DND-41 (cell line): ENCODE data around the gene CLEC18B.
"Not testable (repeated sequence)": the region's sequence is repeated elsewhere in the genome, so short reads cannot be mapped to it uniquely, and the experiment has no call there.

ENCODE experiments used
- ATAC-seq: fragments of 200-7000 bp; cut with Tn5 transposase; 3 replicates; pipeline ENCODE4 v1.9.1; 2021; ENCODE audit warnings: low read depth; ENCODE audit not compliant: insufficient read depth
- DNase-seq: peaks from one replicate; pipeline ENCODE4 v3.0.0-alpha.2; 2020
- H2AFZ ChIP-seq: 2 replicates; pipeline ENCODE4 v1.6.0; 2012; ENCODE audit warnings: low read depth, low read length
- H3K27ac ChIP-seq: 2 replicates; pipeline ENCODE4 v1.5.1; 2012; ENCODE audit warnings: low read length, inconsistent platforms
- H3K27me3 ChIP-seq: fragments of 200-600 bp; sonication (generic); 2 replicates; pipeline ENCODE4 v1.6.0; 2012; ENCODE audit warnings: low read length, mild to moderate bottlenecking, inconsistent platforms; ENCODE audit not compliant: insufficient read depth, poor library complexity
- H3K36me3 ChIP-seq: 2 replicates; pipeline ENCODE4 v1.5.1; 2012; ENCODE audit warnings: low read length, inconsistent platforms; ENCODE audit not compliant: insufficient read depth
- H3K4me1 ChIP-seq: 2 replicates; pipeline ENCODE4 v1.5.1; 2012; ENCODE audit warnings: mild to moderate bottlenecking, low read length; ENCODE audit not compliant: insufficient read depth
- H3K4me2 ChIP-seq: 2 replicates; pipeline ENCODE4 v1.6.0; 2012; ENCODE audit warnings: mild to moderate bottlenecking, moderate library complexity, low read length, inconsistent platforms; ENCODE audit not compliant: insufficient read depth
- H3K4me3 ChIP-seq, 2 experiments: fragments of 200-600 bp in 1 of 2; shearing (Covaris generic) in 1 of 2; 2 replicates each; pipeline ENCODE4 v1.5.1; 2012 to 2016; ENCODE audit warnings: inconsistent platforms in 2 of 2, low read length in 2 of 2, mild to moderate bottlenecking in 2 of 2, low read depth in 1 of 2, moderate library complexity in 1 of 2
- H3K79me2 ChIP-seq: 2 replicates; pipeline ENCODE4 v1.6.0; 2012; ENCODE audit warnings: low read length, inconsistent platforms; ENCODE audit not compliant: insufficient read depth
- H3K9ac ChIP-seq: 2 replicates; pipeline ENCODE4 v1.6.0; 2012; ENCODE audit warnings: low read depth, mild to moderate bottlenecking, inconsistent platforms, low read length, moderate library complexity
- H3K9me3 ChIP-seq: 2 replicates; pipeline ENCODE4 v1.5.1; 2012; ENCODE audit warnings: low read length, moderate library complexity, mild to moderate bottlenecking, inconsistent platforms; ENCODE audit not compliant: insufficient read depth, severe bottlenecking
- H4K20me1 ChIP-seq: 2 replicates; pipeline ENCODE4 v1.6.0; 2012; ENCODE audit warnings: low read length; ENCODE audit not compliant: insufficient read depth

The CLEC18B gene

DNA sequence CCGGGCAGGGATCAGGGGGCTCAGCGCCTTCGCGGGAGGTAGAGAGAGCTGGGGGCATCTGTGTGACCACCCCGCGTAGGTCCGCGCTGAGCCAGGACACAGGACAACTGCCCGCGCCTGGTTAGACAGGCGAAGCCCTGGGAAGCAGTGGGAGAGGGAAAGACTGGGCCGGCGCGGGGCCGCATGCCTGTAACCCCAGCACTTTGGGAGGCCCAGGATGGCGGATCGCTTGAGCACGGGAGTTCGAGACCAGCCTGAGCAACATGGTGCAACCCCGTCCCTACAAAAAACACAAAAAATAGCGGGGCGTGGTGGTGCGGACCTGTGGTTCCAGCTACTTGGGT lies 13.9 kb downstream of the CLEC18B start:
- not testable (repeated sequence) for ATAC-seq, H3K4me1 ChIP-seq, H3K27ac ChIP-seq, H2AFZ ChIP-seq, H3K27me3 ChIP-seq, H3K4me3 ChIP-seq, H3K79me2 ChIP-seq, H3K9ac ChIP-seq, H4K20me1 ChIP-seq, DNase-seq, H3K4me2 ChIP-seq, H3K9me3 ChIP-seq, H3K36me3 ChIP-seq

DNA sequence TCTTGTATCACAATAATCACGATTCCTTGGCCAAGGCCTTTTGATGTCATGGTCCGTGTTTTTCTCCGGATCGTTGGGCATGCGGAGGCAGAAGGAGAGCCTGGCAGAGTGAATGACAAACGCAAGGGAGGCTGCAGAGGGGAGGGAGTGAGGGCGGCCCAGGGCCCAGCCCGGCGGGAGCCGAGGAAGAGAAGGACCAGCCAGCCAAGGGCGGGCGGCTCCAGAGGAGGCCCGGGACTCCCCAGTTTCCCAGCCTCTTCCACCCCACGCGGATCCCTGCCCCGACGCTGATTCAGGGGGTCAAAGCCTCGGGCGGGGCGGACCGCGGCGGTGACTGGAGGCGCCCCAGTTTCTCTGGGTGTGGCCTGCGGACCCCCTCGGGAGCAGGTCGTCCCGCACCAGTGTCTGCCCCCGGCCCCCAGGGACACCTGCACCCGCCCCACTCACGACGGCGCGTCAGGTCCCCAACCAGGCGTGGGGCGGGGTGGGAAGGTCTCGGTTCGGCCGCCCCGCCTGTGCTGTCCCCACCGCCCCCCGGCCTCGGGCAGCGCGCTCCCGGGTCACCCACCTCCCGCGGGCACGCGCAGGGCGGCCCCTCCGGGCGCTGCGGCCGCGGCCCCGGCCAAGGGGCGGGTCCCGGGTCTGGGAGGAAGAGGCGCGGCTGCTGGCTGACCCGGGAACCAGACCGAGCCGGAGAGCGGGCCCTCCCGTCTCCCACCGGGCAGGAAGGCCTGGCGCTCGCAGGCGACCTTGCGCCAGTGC lies 14.5 kb downstream of the CLEC18B start:
- DNase-seq, H3K4me2 ChIP-seq, H3K27ac ChIP-seq, H4K20me1 ChIP-seq, H3K79me2 ChIP-seq, H3K27me3 ChIP-seq, ATAC-seq, H3K4me3 ChIP-seq, H3K9me3 ChIP-seq, H3K9ac ChIP-seq, H3K36me3 ChIP-seq, H3K4me1 ChIP-seq, H2AFZ ChIP-seq: not testable (repeated sequence)

GRCh38 chr16:74404148-74404933 lies 16.9 kb downstream of the CLEC18B start:
- not testable (repeated sequence) for DNase-seq, H4K20me1 ChIP-seq, H3K4me2 ChIP-seq, H2AFZ ChIP-seq, H3K4me3 ChIP-seq, H3K9ac ChIP-seq, H3K36me3 ChIP-seq, H3K79me2 ChIP-seq, H3K27me3 ChIP-seq, H3K9me3 ChIP-seq, ATAC-seq, H3K27ac ChIP-seq, H3K4me1 ChIP-seq

- not testable (repeated sequence) for H2AFZ ChIP-seq, DNase-seq, ATAC-seq
These were observed 21.0 kb downstream of the CLEC18B start for GRCh38 chr16:74400238-74400637.

GRCh38 chr16:74398212-74398895 lies 22.9 kb downstream of the CLEC18B start:
- not testable (repeated sequence) for H3K9ac ChIP-seq, H3K36me3 ChIP-seq, H3K4me1 ChIP-seq, H3K27me3 ChIP-seq, DNase-seq, H3K9me3 ChIP-seq, H3K27ac ChIP-seq, H2AFZ ChIP-seq, H3K4me3 ChIP-seq, H4K20me1 ChIP-seq, H3K4me2 ChIP-seq, H3K79me2 ChIP-seq
- peak; percentile 22; the same call in 2 of the 3 replicates for ATAC-seq

More at GRCh38 chr16:74400238-74400637, 21.0 kb downstream of the CLEC18B start:
- H3K79me2 ChIP-seq, H3K27me3 ChIP-seq, H3K9me3 ChIP-seq, H3K4me3 ChIP-seq, H3K4me1 ChIP-seq, H4K20me1 ChIP-seq, H3K9ac ChIP-seq, H3K36me3 ChIP-seq, H3K27ac ChIP-seq, H3K4me2 ChIP-seq: not testable (repeated sequence)

GRCh38 chr16:74396521-74397017 lies 24.7 kb downstream of the CLEC18B start:
- DNase-seq, H3K9ac ChIP-seq, H3K27ac ChIP-seq, H3K27me3 ChIP-seq, H4K20me1 ChIP-seq, ATAC-seq, H3K4me1 ChIP-seq, H3K79me2 ChIP-seq, H3K4me3 ChIP-seq, H3K36me3 ChIP-seq, H2AFZ ChIP-seq, H3K9me3 ChIP-seq, H3K4me2 ChIP-seq: not testable (repeated sequence)

DNA sequence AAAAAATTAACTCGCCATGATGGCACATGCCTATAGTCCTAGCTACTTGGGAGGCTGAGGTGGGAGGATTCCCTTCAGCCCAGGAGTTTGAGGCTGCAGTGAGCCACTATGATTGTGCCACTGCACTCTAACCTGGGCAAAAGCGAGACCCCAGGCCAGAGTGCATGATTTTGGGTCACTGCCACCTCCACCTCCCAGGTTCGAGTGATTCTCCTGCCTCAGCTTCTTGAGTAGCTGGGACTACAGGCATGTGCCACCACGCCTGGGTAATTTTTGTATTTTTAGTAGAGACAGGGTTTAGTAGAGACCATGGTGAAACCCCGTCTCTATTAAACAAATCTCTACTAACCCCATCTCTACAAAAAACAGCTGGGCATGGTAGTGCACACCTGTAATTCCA lies 26.7 kb downstream of the CLEC18B start:
- not testable (repeated sequence) for H4K20me1 ChIP-seq, H3K9ac ChIP-seq, H2AFZ ChIP-seq, H3K79me2 ChIP-seq, DNase-seq, H3K4me2 ChIP-seq, ATAC-seq, H3K36me3 ChIP-seq, H3K27me3 ChIP-seq, H3K4me3 ChIP-seq, H3K27ac ChIP-seq, H3K4me1 ChIP-seq, H3K9me3 ChIP-seq

GRCh38 chr16:74394131-74394530 lies 27.1 kb downstream of the CLEC18B start:
- H3K4me1 ChIP-seq, H3K4me3 ChIP-seq, H3K79me2 ChIP-seq, H3K9ac ChIP-seq, H3K4me2 ChIP-seq, H3K27ac ChIP-seq, H3K36me3 ChIP-seq, H2AFZ ChIP-seq, H3K27me3 ChIP-seq, H4K20me1 ChIP-seq, DNase-seq, ATAC-seq, H3K9me3 ChIP-seq: not testable (repeated sequence)
